A673 (cell line): ENCODE data around the gene PLIN4. TPM values are rescaled to one million over a fixed set of nuclear protein-coding genes. Genes with fewer than 3 reads are reported as not detected.

Experiments
- BruUV-seq: library from RNA; stranded (reverse); fragments of 400-500 nt; replicated peaks from 2 replicates; lab custom pipeline; 2021; lab: Mats Ljungman, UMichigan
- CTCF ChIA-PET: fragments of 300-600 bp; sonication (Branson Sonifier 250); formaldehyde crosslinking; loops from one replicate; lab custom pipeline; 2022; ENCODE audit warnings: antibody characterized with exemption; lab: Charles Lee
- POLR2A ChIA-PET: fragments of 300-600 bp; sonication (Branson Sonifier 250); formaldehyde crosslinking; loops from one replicate; lab custom pipeline; 2022; ENCODE audit warnings: antibody characterized with exemption; ENCODE audit not compliant: low non-redundant PET; lab: Charles Lee
- DNase-seq: peaks from one replicate; pipeline ENCODE4 v3.0.0-alpha.2; 2015; ENCODE audit warnings: low spot score
- H3K27ac ChIP-seq: fragments of 200-600 bp; sonication (generic); 2 replicates; pipeline ENCODE4 v1.5.1; 2016; ENCODE audit warnings: mixed run types, low read depth, mild to moderate bottlenecking, mixed read lengths, antibody characterized with exemption, low read length; ENCODE audit not compliant: poor library complexity, severe bottlenecking
- H3K27me3 ChIP-seq: fragments of 200-600 bp; sonication (generic); replicated peaks from 2 replicates; pipeline ENCODE4 v1.6.1; 2017; ENCODE audit warnings: mixed run types, low read depth, mild to moderate bottlenecking, mixed read lengths, antibody characterized with exemption, low read length; ENCODE audit not compliant: insufficient read depth, poor library complexity
- H3K36me3 ChIP-seq: fragments of 200-600 bp; sonication (generic); 2 replicates; pipeline ENCODE4 v1.6.1; 2016; ENCODE audit warnings: mixed run types, mild to moderate bottlenecking, mixed read lengths, antibody characterized with exemption, low read length; ENCODE audit not compliant: insufficient read depth, poor library complexity, severe bottlenecking
- H3K4me1 ChIP-seq: fragments of 200-600 bp; sonication (generic); 2 replicates; pipeline ENCODE4 v1.6.1; 2017; ENCODE audit warnings: mixed run types, mild to moderate bottlenecking, mixed read lengths, antibody characterized with exemption, low read length; ENCODE audit not compliant: insufficient read depth, poor library complexity, severe bottlenecking
- H3K4me3 ChIP-seq: fragments of 200-600 bp; sonication (generic); 2 replicates; pipeline ENCODE4 v1.5.1; 2016; ENCODE audit warnings: low read depth, mixed run types, mild to moderate bottlenecking, mixed read lengths, low read length; ENCODE audit not compliant: poor library complexity, severe bottlenecking
- H3K9me3 ChIP-seq: fragments of 200-600 bp; sonication (generic); 2 replicates; pipeline ENCODE4 v1.6.1; 2016; ENCODE audit warnings: mixed run types, low read depth, mild to moderate bottlenecking, mixed read lengths, antibody characterized with exemption, low read length; ENCODE audit not compliant: poor library complexity, severe bottlenecking
- EZH2 ChIP-seq: fragments of 200-600 bp; sonication (generic); IDR thresholded peaks from 2 replicates; pipeline ENCODE4 v1.6.1; 2017; ENCODE audit warnings: borderline replicate concordance, low read depth, mild to moderate bottlenecking, mixed read lengths, antibody characterized with exemption, low read length; ENCODE audit not compliant: poor library complexity, severe bottlenecking
- intact Hi-C: fragments of 100-400 bp; cut with micrococcal nuclease; formaldehyde crosslinking; loops from one replicate; pipeline ENCODE4 v1.10.0; 2022; ENCODE audit not compliant: unreplicated experiment
- total RNA-seq: library from RNA; stranded (reverse); gene quantifications from 2 replicates; pipeline ENCODE4 v1.2.3, GENCODE V29; 2021
- TF ChIP-seq, protein P1 (sequence below): fragments of 300-800, 200-600 bp; sonication (generic); conservative IDR thresholded peaks from 2 replicates; pipeline ENCODE4 v1.5.1; 2017; ENCODE audit warnings: low read depth, mild to moderate bottlenecking, antibody characterized with exemption, low read length, moderate library complexity, mixed read lengths

PLIN4 gene
- total RNA-seq, 1 experiment from 2014 or later: 1.0 TPM

DNA sequence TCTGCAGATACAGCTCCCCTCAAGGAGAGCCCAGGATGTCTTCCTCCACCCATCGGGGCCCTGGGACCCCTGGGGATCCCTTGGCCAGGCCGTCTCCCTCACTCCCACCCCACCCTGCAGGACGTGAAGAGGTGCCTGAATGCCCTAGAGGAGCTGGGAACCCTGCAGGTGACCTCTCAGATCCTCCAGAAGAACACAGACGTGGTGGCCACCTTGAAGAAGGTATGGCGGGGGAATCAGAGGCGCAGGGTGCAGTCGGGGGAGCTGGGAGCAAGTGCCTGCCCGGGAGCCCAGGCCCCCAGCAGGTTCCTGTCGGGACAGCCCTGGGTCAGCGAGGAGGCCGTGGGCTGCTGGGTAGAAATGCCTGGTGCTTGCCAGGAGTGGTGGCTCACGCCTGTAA is 19.6 kb downstream of the PLIN4 start:
- DNase-seq: no peak
- Histone ChIP-seq H3K4me1 (no peaks in the 10 kb centered on the region), H3K27me3 (no peaks in the 10 kb centered on the region), H3K9me3 (no peaks in the 10 kb centered on the region), H3K36me3 (peaks cover 27% of the 10 kb centered on the region), H3K4me3 (no peak overlapping the region), H3K27ac (no peak overlapping the region)
- POLR2A ChIA-PET: no interaction called here
- intact Hi-C loops: no loop called here
- TF ChIP-seq, protein P1, sequence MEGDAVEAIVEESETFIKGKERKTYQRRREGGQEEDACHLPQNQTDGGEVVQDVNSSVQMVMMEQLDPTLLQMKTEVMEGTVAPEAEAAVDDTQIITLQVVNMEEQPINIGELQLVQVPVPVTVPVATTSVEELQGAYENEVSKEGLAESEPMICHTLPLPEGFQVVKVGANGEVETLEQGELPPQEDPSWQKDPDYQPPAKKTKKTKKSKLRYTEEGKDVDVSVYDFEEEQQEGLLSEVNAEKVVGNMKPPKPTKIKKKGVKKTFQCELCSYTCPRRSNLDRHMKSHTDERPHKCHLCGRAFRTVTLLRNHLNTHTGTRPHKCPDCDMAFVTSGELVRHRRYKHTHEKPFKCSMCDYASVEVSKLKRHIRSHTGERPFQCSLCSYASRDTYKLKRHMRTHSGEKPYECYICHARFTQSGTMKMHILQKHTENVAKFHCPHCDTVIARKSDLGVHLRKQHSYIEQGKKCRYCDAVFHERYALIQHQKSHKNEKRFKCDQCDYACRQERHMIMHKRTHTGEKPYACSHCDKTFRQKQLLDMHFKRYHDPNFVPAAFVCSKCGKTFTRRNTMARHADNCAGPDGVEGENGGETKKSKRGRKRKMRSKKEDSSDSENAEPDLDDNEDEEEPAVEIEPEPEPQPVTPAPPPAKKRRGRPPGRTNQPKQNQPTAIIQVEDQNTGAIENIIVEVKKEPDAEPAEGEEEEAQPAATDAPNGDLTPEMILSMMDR: no peak
- TF ChIP-seq EZH2: no peak
- CTCF ChIA-PET: no interaction called here
- no TSS peak for BruUV-seq

DNA sequence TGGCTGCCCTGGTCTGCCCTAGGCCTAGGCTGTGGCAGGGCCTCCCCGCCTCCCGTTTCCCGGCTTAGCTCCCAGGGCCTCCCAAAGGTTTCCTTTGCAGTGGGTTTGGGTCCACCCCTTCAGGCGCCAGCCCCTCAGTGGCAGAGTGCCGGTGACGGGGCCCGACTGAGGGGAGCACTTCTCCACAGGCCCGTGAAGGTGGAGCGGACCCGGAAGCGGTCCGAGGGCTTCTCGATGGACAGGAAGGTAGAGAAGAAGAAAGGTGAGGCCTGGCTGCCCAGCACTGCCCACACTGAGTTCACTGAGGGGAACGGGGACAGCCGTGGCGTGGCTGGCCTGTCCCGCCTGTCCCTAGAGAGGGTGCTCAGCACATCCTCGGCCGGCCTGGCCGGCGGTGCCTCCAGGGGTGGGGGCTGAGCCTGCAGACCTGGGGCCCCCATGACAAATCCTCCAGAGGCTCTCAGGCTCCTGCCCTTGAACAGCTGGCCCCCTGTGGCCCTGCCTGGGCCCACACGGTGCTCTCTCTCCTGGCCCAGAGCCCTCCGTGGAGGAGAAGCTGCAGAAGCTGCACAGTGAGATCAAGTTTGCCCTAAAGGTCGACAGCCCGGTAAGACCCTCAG is 20.4 kb downstream of the PLIN4 start:
- no peak for DNase-seq
- H3K36me3 ChIP-seq: peaks cover 35% of the 10 kb centered on the region
- CTCF ChIA-PET: no interaction called here
- POLR2A ChIA-PET: no interaction called here
- BruUV-seq: no TSS peak
- no peak for TF ChIP-seq EZH2
- TF ChIP-seq, protein P1: no peak
- intact Hi-C loops: no loop called here
- no peak overlapping the region for H3K27ac ChIP-seq
- no peaks in the 10 kb centered on the region for H3K9me3 ChIP-seq
- H3K4me3 ChIP-seq: no peak overlapping the region
- no peaks in the 10 kb centered on the region for H3K4me1 ChIP-seq
- H3K27me3 ChIP-seq: no peaks in the 10 kb centered on the region

DNA sequence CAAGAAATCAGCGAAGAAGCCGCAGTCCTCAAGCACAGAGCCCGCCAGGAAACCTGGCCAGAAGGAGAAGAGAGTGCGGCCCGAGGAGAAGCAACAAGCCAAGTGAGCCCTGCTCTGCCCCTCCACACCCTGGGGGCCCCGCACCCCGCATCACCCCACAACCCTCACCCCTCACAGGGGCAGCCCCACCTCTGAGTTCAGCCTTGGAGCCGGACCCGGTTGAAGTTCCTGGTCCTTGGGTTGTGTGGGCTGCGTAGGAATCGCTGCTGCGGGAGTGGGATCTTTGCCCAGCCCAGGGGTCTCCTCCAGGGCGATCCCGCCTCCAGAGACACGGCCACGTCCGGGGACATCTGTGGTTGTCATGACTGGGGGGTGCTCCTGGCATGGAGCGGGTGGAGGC is 22.0 kb downstream of the PLIN4 start:
- CTCF ChIA-PET: no interaction called here
- H3K27me3 ChIP-seq: no peaks in the 10 kb centered on the region
- no peaks in the 10 kb centered on the region for H3K9me3 ChIP-seq
- POLR2A ChIA-PET: interaction anchor here (0.6 kb wide), 1 partner anchor 129 kb away, joined by 3 read pairs; no protein-coding TSS in a partner anchor
- peaks cover 35% of the 10 kb centered on the region for H3K36me3 ChIP-seq
- H3K4me3 ChIP-seq: no peak overlapping the region
- no TSS peak for BruUV-seq
- no peak for TF ChIP-seq EZH2
- TF ChIP-seq, protein P1: no peak
- intact Hi-C loops: no loop called here
- no peaks in the 10 kb centered on the region for H3K4me1 ChIP-seq
- H3K27ac ChIP-seq: no peak overlapping the region
- DNase-seq: no peak
